Inflammatory macrophage treated with lipopolysaccharide for 1 hour (primary cell): ENCODE data around the gene KRT6A.
A peak's percentile ranks its signal among the peaks of the same experiment; 100 is the strongest.

ENCODE experiments used
- DNase-seq, 2 donors: peaks; one replicate each; pipeline ENCODE4 v3.0.0-alpha.2; 2020 to 2022

Gene KRT6A

DNA sequence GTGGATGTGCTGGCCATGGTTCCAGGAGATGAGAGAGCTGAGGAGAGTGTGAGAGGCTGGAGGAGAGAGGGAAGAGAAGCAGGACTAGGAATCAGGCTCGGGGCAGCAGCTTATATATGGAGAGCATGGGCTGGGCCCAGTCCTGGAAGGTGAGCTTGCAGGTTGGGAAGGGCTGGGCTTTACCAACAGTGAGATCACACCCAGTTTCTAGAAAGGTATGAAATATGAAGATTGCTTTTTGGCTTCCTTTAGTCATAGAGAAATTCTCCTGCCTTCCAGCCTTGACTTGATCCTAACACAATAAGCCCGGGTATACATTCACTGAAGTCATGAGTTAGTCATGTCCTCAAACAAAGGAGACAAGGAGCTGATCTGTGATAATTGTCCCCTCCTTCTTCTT, at the start of gene KRT6A:
KRT6A (minus strand) TSS at position 86 of the 400 bp plus-strand sequence; CDS start at position 17, 69 bp downstream.
- no peak for DNase-seq

DNA sequence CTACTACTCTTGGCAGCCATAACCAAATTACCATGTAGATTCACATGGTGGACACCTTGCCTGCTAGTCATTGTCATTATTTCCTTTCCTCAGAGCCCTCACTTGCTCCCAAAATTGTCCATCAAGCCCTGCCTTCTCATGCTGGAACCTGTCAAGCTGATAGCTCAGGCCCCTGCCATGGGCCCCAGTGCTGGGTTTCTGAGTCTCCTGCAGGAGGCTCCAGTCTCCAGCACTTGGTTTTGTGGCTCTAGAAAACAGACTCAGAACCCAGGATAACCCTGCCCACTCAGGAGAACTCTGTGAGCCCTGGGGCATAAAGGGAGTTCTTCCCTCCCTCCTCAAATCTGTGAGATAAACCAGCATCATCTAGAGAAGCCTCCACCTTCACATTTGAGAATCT, 49.1 kb upstream of the KRT6A start:
- DNase-seq: no peak

DNA sequence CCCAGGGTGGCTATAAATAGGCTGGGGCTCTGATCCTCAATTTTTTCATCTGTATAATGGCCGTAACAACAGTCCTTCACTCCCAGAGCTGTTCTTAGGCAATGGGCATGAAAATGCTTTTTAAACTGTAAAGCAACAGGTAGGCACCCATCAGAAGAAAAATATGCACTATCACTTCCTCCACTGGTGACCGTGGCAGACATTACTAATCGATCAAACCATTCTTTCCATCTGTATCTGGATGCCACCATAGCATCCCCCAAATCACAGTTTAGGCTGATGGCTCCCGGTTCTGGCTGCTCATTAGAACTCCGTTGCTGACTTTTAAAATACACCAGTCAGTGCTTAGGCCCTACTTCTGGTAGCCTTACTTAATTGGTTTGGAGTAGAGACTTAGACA, 48.7 kb upstream of the KRT6A start:
- DNase-seq: no peak

DNA sequence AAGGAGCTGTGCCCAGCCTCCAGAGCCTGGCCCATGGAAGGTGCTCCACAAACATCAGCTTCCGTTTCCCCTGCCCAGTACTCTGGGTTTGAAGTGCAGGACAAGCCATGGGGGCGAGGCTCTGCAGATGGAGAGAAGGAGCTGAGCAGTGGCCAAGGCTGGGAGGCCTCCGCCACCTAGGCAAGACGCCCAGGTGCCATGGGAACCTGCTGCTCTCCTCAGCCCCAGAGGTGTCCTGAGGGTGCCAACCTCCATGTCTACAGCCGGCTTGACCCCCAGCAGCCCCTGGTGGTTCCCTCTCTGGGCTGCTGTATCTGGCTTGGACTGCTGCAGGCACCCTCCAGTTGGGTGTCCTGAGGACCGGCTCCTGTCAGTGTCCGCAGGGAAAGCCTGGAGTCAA, 47.5 kb upstream of the KRT6A start:
- no peak for DNase-seq

DNA sequence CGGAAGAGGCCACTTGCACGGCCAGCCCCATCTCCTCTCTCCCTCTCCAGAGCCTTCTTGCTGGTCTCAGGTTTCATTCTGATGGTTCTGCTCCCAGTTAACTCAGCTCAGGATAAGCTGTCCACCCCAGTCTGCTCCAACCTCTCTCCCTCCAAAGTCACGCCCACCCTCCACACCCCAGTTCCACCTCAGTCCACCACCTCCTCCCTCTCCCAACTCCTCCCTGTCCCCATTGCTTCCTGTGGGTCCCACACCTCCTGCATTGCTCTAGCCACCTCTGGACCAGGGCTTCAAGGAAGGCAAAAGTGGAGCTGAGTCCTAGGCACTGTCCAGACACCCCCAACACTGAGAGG, 46.7 kb upstream of the KRT6A start:
- DNase-seq: no peak

DNA sequence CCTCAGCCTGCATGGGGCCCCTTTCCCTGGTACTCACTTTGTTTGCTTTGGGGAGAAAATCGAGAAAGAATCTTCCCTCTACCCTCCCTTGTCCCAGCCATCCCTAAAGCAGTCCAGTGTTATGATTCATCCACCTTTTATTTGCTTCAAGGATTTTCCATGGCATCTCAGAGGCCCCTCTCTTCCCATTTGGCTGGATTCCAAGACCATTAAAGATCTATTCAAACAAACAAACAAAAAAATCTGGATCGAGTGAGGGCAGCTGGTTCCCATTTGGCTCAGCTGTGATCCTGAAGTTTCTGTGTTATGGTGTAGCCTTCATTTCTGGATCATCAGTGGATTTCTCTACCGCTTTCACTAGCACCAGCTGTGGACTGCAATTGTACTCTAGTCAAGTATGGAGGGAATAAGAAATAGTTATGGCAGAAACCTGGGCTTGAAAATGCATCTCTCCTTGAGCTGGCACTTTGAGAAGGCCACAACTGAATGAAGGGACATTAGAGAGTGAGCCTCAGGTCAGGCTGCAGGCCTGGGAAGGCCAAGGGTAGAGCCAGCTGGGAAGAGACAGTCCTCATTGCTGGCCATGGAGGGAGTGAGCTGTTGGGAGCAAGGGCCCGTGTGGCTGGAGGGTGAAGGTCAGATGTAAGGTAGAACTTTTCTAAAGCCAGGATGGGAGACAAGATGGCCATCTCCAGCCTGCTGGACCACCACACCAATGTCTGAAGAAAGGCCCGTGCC, 46.2 kb upstream of the KRT6A start:
- DNase-seq: no peak

DNA sequence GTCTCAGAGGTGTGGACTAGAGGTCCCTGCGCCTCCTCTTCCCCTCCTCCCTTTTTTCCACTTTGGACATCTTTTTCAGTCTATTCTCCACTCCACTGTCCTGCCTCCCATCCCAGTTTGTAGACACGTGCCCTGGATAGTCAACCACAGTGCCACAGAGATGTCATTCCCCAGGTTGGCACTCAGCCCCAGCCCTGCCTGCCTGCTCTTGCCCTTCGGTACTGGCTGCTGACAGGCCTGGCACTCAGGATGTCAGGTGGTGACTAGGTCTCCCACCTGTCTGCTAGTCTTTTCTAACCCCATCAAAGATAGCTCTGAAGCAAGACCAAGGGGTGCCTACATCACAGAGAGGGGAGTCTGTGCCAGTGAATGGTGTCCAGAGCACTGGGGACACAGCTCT, 44.0 kb upstream of the KRT6A start:
- no peak for DNase-seq

DNA sequence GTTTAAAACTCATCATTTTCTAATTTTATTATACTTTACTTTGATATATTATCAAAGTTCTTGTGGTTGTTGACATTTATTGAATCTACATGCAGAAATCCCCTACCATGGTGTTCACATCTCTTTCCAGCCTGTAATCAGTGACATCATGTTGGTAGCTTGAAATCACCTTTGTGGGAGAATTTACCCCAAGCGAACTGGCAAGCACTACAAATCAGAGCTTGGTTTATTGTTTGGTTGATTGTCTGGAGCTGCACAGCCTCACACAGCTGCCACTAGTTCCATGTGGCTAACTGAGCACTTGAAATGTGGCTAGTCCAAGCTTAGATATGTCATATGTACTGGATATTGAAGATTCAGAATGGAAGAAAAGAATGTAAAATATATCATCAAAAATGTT, 42.5 kb upstream of the KRT6A start:
- no peak for DNase-seq

DNA sequence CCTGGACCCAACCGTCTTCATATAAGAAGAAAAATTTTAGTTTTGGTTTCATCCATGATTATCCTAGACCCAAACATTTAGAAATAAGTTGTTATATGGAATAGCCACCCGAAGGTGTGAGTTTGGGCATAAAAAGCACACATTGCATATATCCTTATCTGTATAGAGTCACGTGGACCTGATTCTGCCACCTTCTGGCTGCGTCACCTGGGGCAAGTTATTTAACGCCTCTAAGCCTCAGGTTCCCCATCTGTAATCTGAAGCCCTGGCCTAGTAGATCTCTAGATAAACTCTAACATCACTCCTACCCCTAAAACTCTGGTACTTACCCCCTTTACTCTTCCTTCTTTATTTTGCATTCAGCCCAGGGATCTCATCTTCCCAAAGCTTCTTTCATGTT, 41.4 kb upstream of the KRT6A start:
- DNase-seq: no peak

DNA sequence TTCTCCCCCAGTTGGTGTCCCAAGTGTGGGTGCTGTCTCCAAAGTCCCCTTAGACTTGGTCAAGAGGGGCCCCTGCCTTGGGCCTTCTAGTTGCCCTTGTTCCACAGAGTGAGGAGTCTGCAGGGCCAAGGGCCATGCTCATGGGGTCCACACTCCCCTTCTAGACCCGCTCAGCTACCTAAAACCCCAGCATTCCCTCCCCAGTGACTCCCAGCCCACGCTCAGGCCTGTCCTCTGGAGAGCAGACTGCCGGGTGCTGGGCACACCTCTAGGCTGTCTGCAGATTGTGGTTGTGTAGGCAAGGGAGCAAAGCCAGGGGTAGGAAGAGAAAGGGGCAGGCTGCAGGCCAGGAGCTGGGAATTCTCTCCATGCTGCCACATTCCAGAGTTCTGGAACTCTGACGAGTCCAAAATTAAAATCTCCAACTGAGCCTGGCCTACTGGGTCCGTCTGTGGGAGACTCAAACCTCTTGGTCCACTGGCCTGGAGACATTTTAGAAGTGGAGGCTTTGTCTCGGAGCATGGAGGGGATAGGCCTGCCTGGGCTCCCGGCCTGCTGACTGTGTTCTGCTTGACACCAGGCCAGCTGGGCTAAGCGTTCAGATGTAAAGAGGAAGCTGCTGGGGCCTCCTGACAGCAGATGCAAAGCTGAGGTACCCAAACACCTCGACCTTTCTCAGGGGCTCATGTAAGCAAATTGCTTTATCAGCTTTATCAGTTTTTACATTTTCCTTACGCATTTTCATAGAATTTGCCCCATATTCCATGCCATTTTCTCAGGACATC, 40.8 kb upstream of the KRT6A start:
- DNase-seq: no peak

DNA sequence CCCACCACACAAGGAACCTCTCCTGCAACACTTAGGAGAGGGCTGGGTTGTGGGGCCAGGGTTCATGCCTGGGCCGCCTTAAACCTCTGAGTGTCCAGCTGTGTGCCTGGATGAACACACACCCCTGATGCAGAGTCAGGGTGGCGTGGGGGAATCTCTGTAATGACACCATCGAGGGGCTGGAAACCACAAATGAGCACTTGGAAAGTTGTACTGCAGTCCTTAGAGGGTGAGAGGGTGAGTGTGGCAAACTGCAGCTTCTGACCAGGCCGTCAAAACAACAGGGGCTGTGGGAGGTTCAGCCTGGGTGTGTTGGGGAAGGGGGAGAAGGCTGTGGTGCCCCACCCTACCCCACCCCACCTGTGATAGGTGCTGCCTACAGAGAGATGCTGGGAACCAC, 39.6 kb upstream of the KRT6A start:
- DNase-seq: peak; percentile 6 to 28

DNA sequence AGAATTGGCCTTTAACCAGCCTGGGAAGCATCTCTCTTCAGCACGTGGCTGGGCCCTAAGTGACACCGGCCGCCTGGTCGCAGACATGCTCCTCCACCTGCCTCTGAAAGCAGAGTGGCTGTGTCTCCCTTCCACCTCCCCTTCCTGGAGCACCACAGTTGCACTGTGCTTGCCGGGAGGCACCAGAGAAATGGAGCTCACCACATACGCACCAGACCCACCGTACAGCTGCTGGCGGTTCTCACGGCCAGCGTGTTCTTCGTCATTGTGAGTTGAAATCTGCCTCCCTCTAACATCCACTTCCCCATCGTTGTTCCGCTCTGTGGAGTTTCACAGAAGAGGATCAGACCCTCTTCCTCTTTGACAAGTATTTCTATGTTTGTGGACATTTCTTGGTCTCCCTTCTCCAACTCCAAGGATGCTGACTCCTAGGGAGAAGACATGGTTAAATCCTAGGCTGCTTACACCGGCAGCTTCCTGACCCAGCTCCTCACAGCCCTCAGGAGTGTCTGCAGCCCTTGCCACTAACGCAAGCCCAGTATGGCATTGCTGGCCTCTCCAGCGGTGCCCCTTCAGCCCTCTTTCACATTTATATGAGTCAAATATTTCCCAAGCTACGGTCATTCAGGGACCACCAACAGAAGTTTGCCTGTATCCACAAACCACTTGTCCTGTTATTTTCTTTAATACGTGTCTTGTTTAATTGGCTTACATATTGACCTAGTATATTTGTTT, 38.7 kb upstream of the KRT6A start:
- DNase-seq: peak; percentile 67 to 77

DNA sequence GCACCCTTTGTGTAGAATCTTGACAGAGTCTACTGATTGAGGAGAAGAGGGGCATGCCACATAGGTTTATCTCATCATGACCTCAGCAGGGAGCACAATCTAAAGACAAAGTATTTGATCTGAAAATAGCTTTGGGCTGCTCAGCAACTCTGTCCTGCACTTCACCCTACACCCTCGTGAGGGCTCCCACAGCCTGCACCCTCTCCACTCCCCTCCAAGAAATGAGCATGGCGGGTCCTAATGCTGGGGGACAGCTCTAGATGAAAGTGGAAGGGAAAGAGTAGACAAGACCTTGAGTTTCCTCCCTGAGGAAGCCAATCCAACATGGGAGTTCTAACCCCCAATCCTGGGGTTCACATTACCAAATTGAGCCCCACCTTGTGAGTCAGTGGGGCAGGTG, 37.8 kb upstream of the KRT6A start:
- no peak for DNase-seq

DNA sequence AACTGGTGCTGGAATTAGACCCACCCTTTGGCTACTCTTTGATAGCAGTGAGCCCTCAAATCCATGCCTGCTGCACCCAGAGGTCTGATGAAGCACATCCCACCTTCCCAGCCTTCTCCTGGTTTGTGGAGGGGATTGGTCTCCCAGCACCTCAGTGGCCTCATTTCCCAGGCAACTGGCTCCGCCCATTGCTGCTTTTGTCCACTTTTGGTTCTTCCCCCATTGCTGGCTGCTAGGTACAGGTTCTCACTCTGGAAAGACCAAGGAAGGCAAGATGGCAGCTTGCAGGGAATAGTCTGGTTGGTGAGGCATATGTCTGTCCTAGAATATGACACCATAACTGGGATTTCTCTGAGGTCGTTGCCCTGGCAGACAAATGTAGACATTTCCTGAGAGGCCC, 37.3 kb upstream of the KRT6A start:
- no peak for DNase-seq

DNA sequence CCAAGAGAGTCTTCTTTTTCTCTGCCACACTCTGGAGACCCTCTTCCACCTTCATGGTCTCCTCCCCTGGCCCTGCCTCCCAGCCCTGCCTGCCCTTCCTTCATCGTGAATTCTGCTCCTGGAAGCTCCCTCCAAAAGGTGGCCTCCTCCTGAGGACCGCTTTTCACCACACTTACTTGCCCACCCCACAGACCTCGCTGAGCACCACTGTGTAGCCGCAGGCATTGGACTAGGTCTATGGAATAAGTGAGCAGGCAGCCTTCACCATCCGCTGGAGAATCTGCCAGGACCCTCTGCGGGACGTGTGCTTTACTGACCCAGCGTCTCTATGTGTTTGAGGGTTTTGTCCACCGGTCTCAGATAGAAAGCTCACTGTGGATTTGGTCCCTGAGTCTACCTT, 36.8 kb upstream of the KRT6A start:
- DNase-seq: no peak

DNA sequence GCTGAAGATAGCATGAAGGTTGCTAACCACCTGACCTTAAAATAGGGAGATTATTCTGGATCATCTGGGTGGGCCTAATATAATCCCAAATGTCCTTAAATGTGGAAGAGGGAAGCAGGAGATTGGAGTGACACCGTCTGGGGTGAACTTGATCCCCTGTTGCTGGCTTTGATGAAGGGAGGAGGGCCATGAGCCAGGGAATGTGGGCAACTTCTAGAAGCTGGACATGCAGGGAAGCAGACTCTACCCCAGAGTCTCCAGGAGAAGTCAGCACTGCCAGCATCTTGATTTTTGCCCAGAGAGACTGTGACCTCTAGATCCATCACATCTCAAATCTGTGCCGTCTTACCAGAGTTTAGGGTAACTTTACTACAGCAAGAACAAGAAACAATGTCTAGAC, 36.4 kb upstream of the KRT6A start:
- no peak for DNase-seq

DNA sequence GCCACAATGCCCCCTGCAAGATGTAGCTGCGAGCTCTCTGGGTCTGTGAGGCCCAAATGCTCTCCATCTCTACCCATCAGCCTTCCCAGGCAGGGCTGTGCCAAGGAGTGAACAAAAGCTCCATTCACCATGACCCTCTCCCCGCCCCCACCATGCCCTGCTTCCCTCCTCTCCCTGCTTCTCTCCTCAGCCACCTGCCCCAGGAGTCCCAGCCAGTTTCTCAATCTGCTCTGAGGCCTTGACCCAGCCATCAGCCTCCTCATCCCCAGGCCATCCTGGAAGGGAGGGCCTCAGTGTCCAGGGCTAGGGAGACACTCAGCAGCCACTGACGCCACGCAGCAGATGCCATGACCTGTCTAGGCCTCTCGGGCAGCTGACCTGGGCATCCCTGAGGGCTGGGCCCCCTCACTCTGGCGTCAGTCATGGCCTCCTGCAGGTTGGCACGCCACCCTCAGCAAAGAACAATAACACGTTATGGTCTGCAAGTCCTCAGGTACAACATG, 35.6 kb upstream of the KRT6A start:
- no peak for DNase-seq

DNA sequence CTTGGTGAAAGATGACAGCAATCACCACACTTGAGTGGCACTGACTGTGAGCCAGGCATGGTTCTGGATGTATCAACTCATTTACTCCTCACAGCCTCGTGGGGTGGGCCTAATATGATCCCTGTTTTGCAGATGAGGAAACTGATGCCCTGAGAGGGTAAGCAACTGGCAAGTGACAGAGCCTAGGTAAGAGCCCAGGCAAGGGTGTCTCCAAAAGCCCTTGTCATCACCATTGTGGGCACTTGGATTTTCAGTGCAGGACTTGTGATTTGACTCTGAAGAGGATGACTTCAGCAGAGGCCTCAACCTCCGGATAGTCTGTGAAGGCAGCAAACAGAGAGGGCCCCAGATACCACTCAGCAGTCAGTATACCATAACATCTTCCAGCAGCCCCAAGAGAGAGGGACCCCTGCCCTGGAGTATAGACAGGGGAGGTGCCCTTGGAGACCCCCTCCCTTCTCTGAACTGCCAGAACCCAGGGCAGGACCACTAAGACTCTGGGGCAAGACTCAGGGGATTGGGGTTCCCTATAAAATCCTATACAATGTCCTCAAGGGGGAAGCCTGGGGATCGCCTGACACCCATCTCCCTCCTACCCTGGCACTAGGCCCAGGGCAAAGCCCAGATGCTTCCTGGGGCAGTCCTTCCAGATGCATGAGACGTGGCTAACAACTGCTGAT, 34.2 kb upstream of the KRT6A start:
- DNase-seq: no peak

DNA sequence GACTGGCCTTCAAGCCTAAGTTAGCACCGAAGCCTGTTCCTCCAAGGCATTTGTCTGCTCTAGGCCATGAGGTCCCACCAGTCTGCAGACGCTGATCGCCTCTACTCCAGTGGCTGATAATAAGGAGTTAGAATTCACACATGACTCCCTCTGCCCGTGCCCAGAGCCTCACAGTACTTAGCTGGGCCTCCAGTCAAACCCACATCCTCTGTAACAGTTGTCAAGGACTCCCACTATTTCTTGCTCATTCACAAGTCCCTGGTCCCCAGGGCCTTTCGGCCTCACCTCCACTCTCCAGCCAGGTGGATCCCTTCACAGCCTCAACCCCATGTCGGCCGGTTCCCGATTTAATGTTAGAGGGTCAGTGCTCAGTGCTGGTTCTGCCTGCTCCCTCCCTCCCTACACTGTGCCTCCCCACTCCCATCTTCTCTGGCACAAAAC, 33.5 kb upstream of the KRT6A start:
- DNase-seq: no peak

DNA sequence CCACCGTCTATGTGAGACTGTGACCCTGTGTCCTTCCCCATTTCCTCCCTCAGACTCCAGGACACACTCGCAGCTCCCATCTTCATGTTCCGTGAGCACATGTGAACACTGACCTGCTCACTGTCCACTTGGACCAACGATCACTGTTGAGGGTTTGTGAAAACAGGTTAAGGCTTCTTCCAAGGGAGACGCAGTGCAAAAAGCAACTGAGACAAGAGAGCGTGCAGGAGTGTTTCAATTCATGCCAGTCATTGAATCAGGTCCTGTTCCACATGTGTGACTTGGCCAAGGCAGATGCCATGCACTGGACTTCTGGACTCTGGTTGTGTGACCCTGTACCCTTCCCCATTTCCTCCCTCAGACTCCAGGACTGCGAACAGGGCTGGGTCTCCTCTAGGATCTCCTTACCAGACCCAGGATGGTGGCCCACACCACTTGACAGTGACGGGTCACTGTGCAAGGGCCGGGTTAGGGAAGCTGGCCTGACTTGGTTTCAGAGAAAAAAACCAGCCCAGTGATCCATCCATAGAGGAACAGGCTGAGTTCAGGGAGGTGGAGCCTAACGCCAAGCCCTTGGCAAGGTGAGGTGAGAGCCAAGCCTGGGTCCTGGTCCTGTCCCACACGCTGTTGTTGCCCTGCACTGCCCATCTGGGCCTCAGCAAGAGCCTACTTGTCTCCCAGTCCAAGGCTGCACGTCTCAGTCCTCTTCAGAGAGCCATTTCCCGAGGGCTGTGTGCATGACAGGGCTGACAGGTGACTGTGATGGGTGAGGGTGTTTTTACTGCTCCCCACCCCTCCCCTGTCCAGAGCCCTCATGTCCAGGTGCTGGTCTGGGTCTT, 32.8 kb upstream of the KRT6A start:
- DNase-seq: no peak

DNA sequence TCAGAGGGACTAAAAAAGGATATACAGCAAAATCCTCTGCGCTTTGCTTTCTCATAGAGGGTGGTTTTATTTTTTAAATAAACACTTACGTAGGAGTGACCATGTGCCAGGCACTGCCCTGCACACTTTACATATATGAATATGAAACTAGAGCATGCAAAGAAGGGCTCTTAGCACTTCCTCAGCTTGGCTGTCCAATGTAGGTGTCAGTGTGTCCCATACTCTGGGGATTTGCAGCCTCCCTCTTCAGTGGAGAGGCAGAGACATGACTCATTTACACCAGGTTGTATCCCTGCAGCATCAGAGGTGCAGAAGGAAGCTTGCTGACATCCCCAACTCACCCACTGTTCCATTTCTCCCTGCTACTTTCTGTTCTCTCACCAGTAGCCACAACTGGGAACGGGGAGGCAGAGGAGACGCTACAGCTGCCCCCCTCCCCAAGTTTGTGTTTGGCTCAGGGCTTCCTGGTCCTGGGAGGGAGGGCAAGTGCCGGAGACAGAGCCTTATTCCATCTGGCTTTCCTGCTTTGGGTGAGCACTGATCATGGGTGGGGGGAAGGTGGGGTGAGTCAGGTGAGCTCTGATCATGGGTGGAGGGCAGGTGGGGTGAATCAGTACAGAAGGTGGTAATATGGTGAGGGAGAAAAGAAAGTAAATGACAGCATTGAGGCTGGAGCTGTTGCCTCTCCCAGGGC, 32.0 kb upstream of the KRT6A start:
- no peak for DNase-seq
